ENCODE data around the gene SNX13. TPM values are rescaled to one million over a fixed set of nuclear protein-coding genes. Genes with fewer than 3 reads are reported as not detected.

The SNX13 gene
- total and polyA plus RNA-seq, 7 donors, result 9.6 to 80.9 (median 43.8) TPM

DNA sequence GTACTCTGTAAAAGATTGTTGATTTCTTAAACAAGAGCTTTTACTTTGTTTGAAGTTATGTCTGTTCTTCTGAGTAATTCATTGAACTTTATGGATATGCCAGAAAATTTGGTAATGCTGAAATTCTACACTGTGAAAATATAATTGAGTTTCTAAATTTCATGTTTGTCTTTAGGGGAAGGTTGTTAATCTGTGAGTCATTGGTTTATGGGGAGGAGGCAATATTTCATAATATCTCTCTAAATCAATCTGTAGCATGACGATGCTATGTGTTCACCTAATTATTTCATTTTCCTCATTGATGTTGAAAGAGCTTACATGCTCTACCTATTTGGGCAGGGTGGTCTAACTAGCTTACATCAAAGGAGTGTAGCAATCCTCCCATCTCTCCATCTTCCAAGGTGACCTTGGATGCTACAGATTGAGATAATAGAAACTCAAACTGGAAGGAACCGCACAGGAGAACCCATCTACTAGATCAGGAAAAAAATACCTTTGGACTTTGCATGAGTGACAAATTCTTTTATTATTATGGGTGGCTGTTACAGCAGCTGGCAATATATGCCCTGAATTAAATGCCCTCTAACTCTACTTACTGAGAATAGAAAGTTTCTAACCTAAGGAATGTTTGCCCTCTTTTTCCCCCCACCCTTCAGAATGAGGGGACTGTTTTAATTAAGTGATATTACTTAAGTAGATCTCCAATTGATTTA, 8.4 kb upstream of the SNX13 start:
- Histone ChIP-seq H3K4me1 (no peaks in the 10 kb centered on the region), H3K4me3 (no peak overlapping the region), H3K9me3 (no peaks in the 10 kb centered on the region), H3K27ac (no peak overlapping the region), H3K36me3 (no peaks in the 10 kb centered on the region), H3K27me3 (no peaks in the 10 kb centered on the region)
- no peak for DNase-seq
- 33 to 71% methylated on average over 2 of the region's 2 CpGs for WGBS, 2 donors
- no peak for TF ChIP-seq POLR2AphosphoS5 (IDR thresholded peaks at IDR 0.05)
- no peak for TF ChIP-seq EP300 (IDR thresholded peaks at IDR 0.05)
- TF ChIP-seq CTCF (IDR thresholded peaks at IDR 0.05), result no peak
- no peak for TF ChIP-seq POLR2A (IDR thresholded peaks at IDR 0.05)
- intact Hi-C loops (cut with DNase I), result no loop called here

- Histone ChIP-seq H3K27ac (no peak overlapping the region), H3K4me3 (no peak overlapping the region), H3K27me3 (no peaks in the 10 kb centered on the region), H3K4me1 (no peaks in the 10 kb centered on the region), H3K36me3 (no peaks in the 10 kb centered on the region), H3K9me3 (no peaks in the 10 kb centered on the region)
- intact Hi-C loops (cut with DNase I), result no loop called here
- DNase-seq, result no peak
- no peak for TF ChIP-seq CTCF (IDR thresholded peaks at IDR 0.05)
- TF ChIP-seq POLR2A (IDR thresholded peaks at IDR 0.05), result no peak
- TF ChIP-seq POLR2AphosphoS5 (IDR thresholded peaks at IDR 0.05), result no peak
- TF ChIP-seq EP300 (IDR thresholded peaks at IDR 0.05), result no peak
- WGBS, 2 donors, result 65 to 69% methylated on average over 2 of the region's 2 CpGs
These were observed 7.3 kb upstream of the SNX13 start for GRCh38 chr7:17947620-17948019.

DNA sequence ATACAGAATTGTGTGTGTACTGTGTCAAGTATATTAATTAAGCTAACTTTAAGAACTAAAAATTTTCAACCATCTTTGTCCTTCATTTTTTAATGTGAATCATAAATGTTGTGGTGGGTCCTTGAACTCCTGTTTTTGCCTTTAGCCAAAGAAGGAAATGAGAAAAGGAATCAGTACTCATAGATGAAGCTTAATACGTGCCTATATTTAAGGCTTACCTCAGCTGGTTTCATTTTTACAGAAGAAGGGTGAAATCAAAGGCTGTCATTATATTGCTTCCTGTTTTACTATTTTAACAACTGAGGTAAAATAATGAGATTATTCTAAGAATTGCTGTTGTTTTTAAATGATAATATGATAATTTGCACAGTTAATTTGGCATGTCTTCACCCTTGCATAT, 6.3 kb upstream of the SNX13 start:
- no peaks in the 10 kb centered on the region for H3K4me1 ChIP-seq
- no peak for DNase-seq
- no peak overlapping the region for H3K27ac ChIP-seq
- no peaks in the 10 kb centered on the region for H3K27me3 ChIP-seq
- intact Hi-C loops (cut with DNase I), result no loop called here
- no peak for TF ChIP-seq EP300 (IDR thresholded peaks at IDR 0.05)
- no peak for TF ChIP-seq POLR2AphosphoS5 (IDR thresholded peaks at IDR 0.05)
- no peak for TF ChIP-seq CTCF (IDR thresholded peaks at IDR 0.05)
- TF ChIP-seq POLR2A (IDR thresholded peaks at IDR 0.05), result no peak
- no peak overlapping the region for H3K4me3 ChIP-seq
- H3K36me3 ChIP-seq, result no peaks in the 10 kb centered on the region
- H3K9me3 ChIP-seq, result no peaks in the 10 kb centered on the region
- 21 to 58% methylated on average over 1 of the region's 1 CpG for WGBS, 2 donors

GRCh38 chr7:17944720-17945119, 4.4 kb upstream of the SNX13 start:
- Histone ChIP-seq H3K27me3 (no peaks in the 10 kb centered on the region), H3K4me3 (no peak overlapping the region), H3K27ac (no peak overlapping the region), H3K9me3 (no peaks in the 10 kb centered on the region), H3K36me3 (no peaks in the 10 kb centered on the region), H3K4me1 (peaks cover 0 to 8% (median 2%) of the 10 kb centered on the region in 4 donors)
- TF ChIP-seq CTCF (IDR thresholded peaks at IDR 0.05) (no peak), POLR2A (IDR thresholded peaks at IDR 0.05) (no peak), EP300 (IDR thresholded peaks at IDR 0.05) (no peak), POLR2AphosphoS5 (IDR thresholded peaks at IDR 0.05) (no peak)
- DNase-seq, result no peak
- intact Hi-C loops (cut with DNase I), result no loop called here
- 91 to 92% methylated on average over 1 of the region's 1 CpG for WGBS, 2 donors

GRCh38 chr7:17943006-17943405, 2.7 kb upstream of the SNX13 start:
- 95 to 98% methylated on average over 2 of the region's 2 CpGs for WGBS, 2 donors
- intact Hi-C loops (cut with DNase I), result no loop called here
- H3K4me3 ChIP-seq, result no peak overlapping the region
- DNase-seq, result no peak
- H3K9me3 ChIP-seq, result no peaks in the 10 kb centered on the region
- no peak for TF ChIP-seq CTCF (IDR thresholded peaks at IDR 0.05)
- no peak for TF ChIP-seq POLR2AphosphoS5 (IDR thresholded peaks at IDR 0.05)
- TF ChIP-seq EP300 (IDR thresholded peaks at IDR 0.05), result no peak
- no peak overlapping the region for H3K27ac ChIP-seq
- H3K27me3 ChIP-seq, result no peaks in the 10 kb centered on the region
- no peaks in the 10 kb centered on the region for H3K36me3 ChIP-seq
- peaks cover 0 to 17% (median 12%) of the 10 kb centered on the region in 4 donors for H3K4me1 ChIP-seq

All from sigmoid colon (tissue), 7 donors.